Measurements from ENCODE around the gene ENTPD8. TPM values are rescaled to one million over a fixed set of nuclear protein-coding genes. Genes with fewer than 3 reads are reported as not detected.
"Not testable (repeated sequence)": the region's sequence is repeated elsewhere in the genome, so short reads cannot be mapped to it uniquely, and the experiment has no call there.

Gene ENTPD8
- polyA plus RNA-seq, 1 donor from 2014 or later, result not detected

GRCh38 chr9:137387114-137387890 lies 53.9 kb downstream of the ENTPD8 start:
- H3K27me3 Mint-ChIP-seq, result no peaks in the 10 kb centered on the region
- no peak overlapping the region for H3K27ac Mint-ChIP-seq
- H3K36me3 Mint-ChIP-seq, result peaks cover 1% of the 10 kb centered on the region
- peaks cover 0 to 3% (median 2%) of the 10 kb centered on the region in 3 donors for H3K4me1 Mint-ChIP-seq
- H3K9me3 Mint-ChIP-seq, result no peaks in the 10 kb centered on the region
- H3K4me3 Mint-ChIP-seq, result no peak overlapping the region

GRCh38 chr9:137386507-137387113 lies 54.5 kb downstream of the ENTPD8 start:
- H3K27ac Mint-ChIP-seq, H3K9me3 Mint-ChIP-seq: not testable (repeated sequence)

DNA sequence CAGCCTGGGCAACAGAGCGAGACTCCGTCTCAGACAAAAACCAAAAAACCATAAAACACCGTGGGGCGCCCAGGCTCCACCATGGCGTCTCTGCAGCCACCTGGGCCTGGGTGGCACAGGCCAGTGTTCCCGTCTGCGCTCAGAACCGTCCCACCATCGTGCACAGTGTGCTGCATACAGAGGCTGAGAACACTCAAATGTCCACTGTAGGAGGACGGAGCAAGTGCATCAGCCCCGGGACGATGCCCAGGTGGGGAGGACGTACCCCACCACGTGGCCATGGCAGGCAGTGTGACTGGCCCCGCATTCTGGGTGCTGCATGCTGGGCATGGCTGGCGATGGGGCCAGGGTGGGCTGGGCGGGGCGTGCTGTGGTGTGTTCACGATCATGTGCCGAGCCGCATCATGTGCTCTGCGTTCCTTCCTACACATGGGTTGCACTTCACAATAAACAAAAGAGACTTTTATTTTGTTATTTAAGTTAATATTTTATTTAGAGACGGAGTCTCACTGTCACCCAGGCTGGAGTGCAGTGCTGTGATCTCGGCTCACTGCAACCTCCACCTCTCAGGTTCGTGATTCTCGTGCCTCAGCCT lies 56.0 kb downstream of the ENTPD8 start:
- no peaks in the 10 kb centered on the region for H3K27me3 Mint-ChIP-seq
- no peak overlapping the region for H3K27ac Mint-ChIP-seq
- H3K4me1 Mint-ChIP-seq, result peaks cover 0 to 1% (median 0%) of the 10 kb centered on the region in 3 donors
- H3K4me3 Mint-ChIP-seq, result no peak overlapping the region
- H3K36me3 Mint-ChIP-seq, result no peaks in the 10 kb centered on the region
- H3K9me3 Mint-ChIP-seq, result no peaks in the 10 kb centered on the region

More at GRCh38 chr9:137386507-137387113, 54.5 kb downstream of the ENTPD8 start:
- not testable (repeated sequence) for H3K36me3 Mint-ChIP-seq, H3K27me3 Mint-ChIP-seq, H3K4me3 Mint-ChIP-seq, H3K4me1 Mint-ChIP-seq

Other genes starting within 250 kb of the ENTPD8 start
- gene TPRN, start 240.6 kb downstream of the ENTPD8 start, polyA plus RNA-seq, result 0.66 TPM
- gene TMEM203, start 235.7 kb downstream of the ENTPD8 start, polyA plus RNA-seq, result 106 TPM
- 7.6 TPM for gene NDOR1, start 235.7 kb downstream of the ENTPD8 start, polyA plus RNA-seq
- gene RNF208, start 219.1 kb downstream of the ENTPD8 start, polyA plus RNA-seq, result not detected
- not detected for gene CYSRT1, start 216.2 kb downstream of the ENTPD8 start, polyA plus RNA-seq
- not detected for gene RNF224, start 213.9 kb downstream of the ENTPD8 start, polyA plus RNA-seq
- not detected for gene SLC34A3, start 210.5 kb downstream of the ENTPD8 start, polyA plus RNA-seq
- 88.4 TPM for gene TUBB4B, start 200.1 kb downstream of the ENTPD8 start, polyA plus RNA-seq
- gene STPG3, start 190.1 kb downstream of the ENTPD8 start, polyA plus RNA-seq, result not detected
- gene NELFB, start 186.0 kb downstream of the ENTPD8 start, polyA plus RNA-seq, result 34.2 TPM
- gene TOR4A, start 163.6 kb downstream of the ENTPD8 start, polyA plus RNA-seq, result 8.9 TPM
- not detected for gene NRARP, start 139.1 kb downstream of the ENTPD8 start, polyA plus RNA-seq
- 5.6 TPM for gene EXD3, start 18.2 kb downstream of the ENTPD8 start, polyA plus RNA-seq
- 1.4 TPM for gene NOXA1, start 18.0 kb downstream of the ENTPD8 start, polyA plus RNA-seq
- gene NSMF, start 18.0 kb upstream of the ENTPD8 start, polyA plus RNA-seq, result 3.4 TPM
- 2.7 TPM for gene PNPLA7, start 109.0 kb upstream of the ENTPD8 start, polyA plus RNA-seq
- 44.9 TPM for gene MRPL41, start 110.5 kb upstream of the ENTPD8 start, polyA plus RNA-seq
- 38.3 TPM for gene DPH7, start 137.6 kb upstream of the ENTPD8 start, polyA plus RNA-seq
- gene ZMYND19, start 149.2 kb upstream of the ENTPD8 start, polyA plus RNA-seq, result 8.8 TPM
- 49.2 TPM for gene ARRDC1, start 164.3 kb upstream of the ENTPD8 start, polyA plus RNA-seq
- gene EHMT1, start 177.6 kb upstream of the ENTPD8 start, polyA plus RNA-seq, result 39.1 TPM

All from IgD-negative memory B cell (primary cell).